ENCODE data around the gene RIT2. TPM values are rescaled to one million over a fixed set of nuclear protein-coding genes. Genes with fewer than 3 reads are reported as not detected.

Gene RIT2
- total RNA-seq, 1 donor from 2014 or later = not detected

DNA sequence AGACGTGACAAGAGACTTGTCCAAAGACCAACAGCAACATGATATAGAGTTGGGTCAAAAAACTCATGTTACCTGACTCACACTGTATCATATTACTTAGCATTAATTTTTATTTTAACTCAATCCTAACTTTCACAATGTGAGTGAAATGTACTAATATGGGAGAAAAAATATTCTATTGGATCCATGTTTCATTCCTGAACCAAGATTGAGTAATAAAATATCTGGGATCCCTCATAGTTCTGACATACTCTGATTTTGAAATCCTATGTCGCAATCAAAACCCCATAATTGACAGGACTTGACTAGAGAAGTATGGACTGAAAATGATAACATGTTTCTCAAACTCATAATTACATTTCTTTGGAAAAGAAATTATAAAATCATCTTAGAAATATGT is 190.4 kb downstream of the RIT2 start:
- DNase-seq = no peak

DNA sequence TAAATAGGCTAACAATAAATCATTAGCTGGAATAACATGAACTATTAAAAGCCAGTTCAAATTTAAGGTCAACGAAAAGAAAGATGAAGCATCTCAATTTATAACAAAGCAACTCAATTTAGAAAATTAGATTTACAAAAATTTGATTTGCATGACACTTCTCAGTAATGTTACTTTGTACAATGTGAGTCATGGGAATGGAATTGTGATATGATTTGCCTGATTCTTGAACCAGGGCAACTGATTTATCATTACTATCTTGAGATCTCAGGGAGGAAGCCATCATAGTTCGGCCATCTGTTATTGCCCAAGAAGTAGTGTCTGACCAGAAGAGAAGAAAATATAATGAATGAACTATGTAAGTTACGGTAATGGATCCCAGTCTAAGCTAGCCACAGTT is 193.1 kb downstream of the RIT2 start:
- DNase-seq = no peak

DNA sequence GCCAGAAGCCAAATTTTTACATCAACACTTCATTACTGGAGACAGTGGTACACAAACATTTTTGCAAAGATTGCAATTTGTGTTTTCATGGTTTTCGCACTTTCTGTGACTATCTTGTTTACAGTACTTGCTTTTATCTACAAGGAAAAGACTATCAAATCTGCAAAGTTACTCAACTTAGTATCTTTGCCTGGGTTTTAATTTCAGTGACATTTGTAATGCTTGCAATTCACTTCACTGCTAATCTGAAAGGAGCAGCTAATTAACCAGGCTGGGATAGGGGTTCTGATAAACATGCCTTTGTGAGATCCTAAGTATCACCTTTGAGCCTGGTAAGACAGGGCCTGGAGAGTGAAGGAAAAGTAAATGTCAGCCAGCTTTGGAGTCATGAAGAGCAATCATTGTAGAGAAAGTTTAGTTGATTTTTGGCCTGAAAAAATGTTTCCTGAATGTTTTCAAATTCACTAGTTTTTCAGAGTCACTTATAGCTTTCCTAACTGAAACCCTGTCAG is 194.2 kb downstream of the RIT2 start:
- DNase-seq = no peak

DNA sequence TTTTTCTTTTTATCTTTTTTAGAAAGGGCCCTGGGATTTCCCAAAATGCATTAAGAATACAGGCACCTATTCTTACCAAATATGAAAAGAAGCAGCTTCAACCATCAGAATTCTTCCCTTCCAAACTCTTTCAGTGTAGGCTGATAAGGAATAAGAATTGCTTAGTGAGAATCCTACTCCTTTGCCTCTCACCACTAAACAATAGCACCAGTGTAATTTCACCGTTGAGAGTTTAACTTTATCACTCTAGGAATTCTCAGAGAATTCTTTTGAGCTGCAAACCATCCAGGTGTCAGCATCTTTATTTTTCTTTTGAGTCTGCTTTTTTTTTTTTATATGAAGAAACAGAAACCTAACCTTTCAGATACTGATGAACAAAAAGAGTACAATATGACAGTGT is 194.9 kb downstream of the RIT2 start:
- DNase-seq = no peak

DNA sequence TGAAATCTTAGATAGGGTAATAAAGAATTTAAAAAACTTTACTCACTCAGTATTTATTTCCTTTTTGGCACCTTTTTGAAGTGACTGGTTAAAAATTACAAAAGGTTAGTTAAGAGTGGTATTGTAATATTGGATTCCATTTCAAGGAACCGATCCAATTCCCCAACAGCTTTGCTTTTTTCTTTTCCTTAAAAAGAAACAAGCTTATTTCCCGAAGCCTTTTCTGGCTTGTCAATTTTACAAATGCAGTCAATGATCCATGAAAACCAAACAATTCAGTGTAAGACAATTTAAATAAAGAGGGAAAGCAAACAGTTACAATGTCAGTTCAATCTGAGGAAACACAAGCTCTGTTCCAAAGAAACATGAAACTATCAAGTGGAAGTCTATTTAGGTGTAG is 200.2 kb downstream of the RIT2 start:
- DNase-seq = no peak

DNA sequence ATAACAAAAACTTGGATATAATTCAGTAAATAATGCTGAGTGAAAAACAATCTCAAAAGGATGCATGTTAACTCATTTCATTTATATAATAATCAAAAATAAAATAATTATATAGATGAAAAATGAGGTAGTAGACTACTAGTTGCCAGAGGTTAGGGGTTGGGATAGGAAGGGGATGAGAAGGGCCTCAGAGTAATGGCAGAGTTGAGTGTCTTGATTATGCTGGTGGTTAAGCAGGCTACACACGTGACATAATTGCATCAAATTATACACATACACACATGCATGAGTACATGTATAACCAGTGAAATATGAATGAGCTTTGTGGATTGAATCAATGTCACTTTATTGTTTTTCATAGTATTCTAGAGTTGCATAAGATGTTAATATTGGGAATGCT is 201.0 kb downstream of the RIT2 start:
- DNase-seq = no peak

DNA sequence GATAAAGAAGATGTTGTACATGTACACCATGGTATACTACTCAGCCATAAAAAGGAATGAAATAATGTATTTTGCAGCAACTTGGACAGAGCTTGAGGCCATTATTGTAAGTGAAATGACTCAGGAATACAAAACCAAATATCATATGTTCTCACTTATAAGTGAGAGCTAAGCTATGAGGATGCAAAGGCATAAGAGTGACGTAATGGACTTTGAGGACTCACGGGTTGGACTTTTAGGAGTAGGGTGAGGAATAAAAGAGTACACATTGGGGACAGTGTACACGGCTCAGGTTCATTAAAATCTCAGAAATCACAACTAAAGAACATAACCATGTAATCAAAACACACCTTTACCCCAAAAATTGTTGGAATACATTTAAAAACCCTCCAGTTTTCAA is 206.4 kb downstream of the RIT2 start:
- no peak for DNase-seq

DNA sequence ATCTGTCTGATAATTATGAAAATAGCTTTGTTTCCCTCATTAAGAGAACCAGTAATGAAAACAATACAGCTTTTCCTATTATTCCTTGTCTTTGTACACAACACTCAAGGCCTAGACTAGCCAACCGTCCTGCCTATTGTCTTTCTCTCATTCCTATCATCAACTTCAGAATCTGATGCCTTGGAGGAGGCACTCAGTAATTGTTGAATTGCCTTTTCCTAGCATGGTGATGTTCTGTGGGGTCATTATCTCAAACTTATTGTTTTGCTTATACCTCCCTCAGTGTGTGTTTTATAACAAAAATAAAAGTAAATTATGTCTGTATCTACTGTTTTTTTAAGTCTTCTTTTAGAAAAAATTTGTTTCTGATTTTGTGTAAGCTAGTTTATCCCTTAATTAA is 208.7 kb downstream of the RIT2 start:
- DNase-seq = no peak

DNA sequence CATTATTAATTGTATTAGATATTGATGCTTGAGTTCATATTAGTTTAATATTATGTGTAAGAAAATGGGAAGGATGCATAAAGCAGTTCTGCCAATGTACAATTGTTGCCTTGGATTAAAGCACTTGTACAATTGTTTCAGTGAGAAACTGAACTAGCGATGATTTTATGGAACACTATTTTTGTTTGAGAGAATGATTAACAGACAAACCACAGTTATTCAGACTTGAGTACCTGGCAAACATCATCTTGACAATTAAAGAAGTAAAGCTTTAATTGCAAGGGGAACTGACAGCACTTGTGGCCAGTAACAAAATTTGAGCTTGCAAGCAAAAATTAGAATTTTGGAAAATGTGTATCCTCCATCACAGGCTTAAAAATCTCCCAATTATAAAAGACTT is 214.3 kb downstream of the RIT2 start:
- DNase-seq = no peak

DNA sequence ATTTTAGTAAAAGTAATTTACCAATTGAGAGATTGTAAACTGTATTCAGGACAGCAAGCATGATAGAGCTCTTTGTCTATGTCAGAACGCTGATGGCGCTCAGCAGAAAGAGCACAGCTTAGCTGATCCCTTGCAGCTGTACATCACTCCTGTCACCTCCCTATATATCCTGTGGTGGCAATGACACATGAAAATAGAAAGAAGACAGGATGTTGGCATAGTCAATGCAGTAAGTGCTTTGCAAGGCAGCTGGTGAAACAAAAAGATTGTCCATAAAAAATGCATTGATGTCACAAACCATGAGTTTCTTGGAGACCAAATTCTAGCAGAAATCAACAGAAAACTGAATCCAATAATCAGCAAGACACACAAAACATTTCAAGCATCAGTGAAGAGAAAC is 221.5 kb downstream of the RIT2 start:
- DNase-seq = no peak

DNA sequence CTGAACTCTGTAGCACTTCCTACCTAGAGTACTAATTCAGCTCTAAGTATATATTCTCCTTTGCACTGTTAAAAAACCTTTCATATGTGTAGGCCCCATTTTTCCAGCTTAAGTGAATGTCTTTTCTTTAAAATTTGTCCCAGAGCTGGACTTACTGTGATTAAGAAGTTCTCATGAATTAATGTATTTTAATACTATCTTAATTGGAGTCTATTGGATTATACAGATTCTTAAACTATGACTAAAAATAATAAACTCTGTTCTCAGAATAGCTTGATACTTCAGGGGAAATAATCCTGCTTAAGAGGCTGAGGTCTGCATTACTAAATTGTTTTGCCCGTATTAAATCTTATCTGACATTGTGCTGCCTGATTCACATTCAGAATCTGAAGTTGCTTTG is 223.3 kb downstream of the RIT2 start:
- DNase-seq = no peak

DNA sequence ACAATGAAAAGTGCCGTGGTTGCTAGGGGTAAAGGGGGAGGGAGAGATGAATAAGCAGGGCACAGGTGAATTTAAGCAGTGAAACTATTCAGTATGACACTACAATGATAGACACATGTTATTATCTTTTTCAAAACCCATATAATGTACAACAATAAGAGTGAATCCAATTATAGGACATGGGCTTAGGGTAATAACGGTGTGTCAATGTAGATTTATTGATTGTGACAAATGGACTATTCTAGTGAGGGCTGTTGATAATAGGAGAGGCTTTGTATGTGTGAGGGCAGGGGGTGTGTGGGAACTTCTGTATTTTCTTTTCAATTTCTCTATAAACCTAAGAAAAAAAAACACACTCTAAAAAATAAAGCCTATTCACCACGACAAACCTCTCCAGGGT is 223.8 kb downstream of the RIT2 start:
- no peak for DNase-seq

DNA sequence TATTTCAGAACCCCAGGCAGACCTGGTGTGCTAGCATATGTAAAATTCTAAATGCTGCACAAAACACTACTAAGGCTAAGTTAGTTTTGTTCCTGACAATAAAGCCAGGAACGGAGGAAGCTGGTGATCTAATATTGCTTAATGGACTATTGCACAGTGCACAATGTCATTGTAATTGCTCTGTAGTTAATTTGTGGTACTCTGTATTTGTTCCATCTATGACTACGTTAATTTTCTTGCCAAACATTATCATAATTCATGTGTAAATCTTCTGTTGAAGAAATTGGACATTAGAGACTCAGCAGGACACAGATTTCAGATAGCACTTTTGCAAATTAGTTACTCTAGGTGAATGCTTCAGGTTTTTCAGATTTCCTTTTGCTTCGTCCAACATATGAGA is 232.3 kb downstream of the RIT2 start:
- DNase-seq = no peak

DNA sequence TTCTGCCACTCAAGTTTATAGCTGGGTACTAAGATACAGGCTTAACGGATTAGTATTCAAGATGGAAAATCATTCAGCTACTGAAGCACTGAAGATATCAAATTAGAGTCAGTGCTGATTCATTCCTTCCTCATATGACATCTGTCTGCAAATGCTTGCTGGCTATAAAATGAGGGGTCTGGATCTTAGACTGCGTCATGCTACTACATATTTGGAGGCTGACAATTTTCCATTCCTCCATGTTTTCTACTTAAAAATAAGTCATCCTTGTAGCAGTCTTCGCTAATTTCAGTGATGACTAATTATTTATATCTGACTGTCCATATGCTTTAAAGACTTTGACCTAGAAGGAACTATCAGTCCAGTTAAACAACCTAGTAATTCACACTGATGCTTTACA is 233.4 kb downstream of the RIT2 start:
- DNase-seq = no peak

DNA sequence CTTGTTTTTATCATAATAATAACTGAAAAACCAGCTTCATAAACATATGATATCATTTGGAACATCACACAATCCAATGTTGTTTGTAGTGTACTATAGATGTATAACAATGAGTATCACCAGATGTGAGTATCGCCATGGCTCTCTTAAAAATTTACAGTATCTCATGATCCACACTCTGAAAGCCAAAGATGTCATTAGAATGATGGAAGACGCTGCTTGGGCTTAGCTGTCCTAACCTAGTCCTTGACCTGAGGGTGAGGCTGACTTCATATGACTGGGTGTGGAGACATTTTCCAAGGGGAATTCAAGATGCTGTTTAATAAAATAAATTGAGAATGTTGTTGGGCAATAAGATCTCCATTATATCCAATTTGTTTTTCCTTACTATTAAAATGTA is 242.6 kb downstream of the RIT2 start:
- DNase-seq = no peak

DNA sequence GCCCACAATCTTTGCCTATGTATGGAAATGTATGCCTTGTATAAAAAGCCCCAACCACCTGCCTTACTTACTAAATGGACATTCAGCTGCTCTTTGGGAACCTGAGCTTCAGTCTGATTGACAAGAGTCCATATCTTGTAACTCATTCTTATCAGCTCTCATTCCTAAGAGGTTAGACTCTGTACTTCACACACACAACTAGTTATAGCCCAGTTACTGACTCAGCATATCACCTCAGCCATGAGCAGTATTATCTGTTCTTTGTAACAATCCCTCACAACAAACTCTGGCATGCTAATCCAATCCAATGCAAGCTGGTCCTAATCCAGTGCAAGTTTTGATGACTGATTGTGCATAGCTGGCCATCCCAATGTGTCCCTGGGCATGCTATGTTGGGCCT is 250.6 kb downstream of the RIT2 start:
- no peak for DNase-seq

DNA sequence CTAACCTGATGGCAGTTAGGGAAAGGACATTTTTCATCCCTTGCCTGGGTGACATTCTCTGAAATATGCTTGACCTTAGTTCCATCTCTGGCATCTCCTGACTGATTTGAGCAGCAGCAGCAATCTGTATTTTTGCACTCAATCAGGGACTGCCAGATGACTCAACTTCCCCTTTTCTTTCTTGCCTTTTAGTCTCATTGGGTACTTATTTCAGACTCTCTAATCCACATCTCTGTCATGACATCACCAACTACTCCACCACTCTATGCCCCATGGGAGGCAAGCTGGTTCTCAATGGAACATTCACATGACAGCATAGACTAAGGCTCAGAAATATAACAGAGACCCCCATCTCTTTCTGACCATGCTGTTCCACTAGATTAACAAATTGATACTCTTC is 254.2 kb downstream of the RIT2 start:
- no peak for DNase-seq

DNA sequence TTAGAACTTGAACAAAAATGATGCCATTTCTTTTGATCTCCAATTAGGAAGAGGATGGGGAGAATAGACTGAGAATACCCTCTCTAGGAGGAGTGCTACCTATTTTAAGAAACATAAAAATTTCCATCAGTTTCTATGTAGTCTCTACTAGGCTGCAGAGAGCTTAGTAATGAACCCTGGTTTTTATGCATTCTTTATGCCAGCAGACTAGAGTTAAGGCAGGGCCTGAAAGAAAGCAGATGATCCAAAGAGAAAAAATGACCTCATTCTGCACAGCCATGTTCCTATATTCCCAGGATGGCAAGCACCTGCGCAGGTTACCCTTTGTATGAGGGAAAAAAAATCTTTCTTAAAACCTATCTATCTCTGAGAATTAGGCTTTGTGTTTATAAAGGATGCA is 254.9 kb downstream of the RIT2 start:
- no peak for DNase-seq

DNA sequence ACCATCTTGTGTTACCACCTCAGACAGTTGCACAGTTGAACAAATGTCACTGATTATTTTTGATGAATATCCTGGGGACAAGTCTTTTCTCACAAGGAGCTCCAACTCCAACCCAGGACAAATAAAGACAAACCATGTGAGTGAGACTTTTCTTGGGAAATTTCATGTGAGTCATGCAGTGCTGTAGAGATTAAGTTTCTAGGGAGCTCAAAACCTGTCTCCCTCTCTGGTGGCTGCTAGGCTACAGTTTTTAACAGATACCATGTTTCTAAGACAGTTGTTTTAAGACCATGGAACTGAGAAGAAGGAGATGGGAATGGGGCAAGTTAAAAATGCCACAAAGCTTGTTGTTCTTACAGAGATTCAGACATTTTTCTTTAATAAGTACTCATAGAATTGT is 255.5 kb downstream of the RIT2 start:
- no peak for DNase-seq

DNA sequence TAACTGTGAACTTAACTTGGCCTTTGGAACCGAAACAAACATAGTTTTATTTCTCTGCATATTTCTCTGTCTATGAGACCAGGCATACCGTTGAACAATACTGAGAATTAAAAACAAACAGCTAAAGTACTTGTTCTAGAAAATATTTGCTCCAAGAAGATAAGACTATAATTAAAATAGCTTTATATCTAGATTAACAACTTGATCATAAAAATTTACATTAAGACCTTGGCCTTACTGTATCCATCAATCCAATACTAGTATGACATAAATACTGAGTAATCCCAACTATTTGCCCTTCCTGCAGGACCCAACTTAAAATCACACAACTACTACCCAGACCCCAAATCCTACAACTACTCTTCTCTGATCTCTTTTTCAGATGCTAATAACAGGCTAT is 260.9 kb downstream of the RIT2 start:
- DNase-seq = no peak

DNA sequence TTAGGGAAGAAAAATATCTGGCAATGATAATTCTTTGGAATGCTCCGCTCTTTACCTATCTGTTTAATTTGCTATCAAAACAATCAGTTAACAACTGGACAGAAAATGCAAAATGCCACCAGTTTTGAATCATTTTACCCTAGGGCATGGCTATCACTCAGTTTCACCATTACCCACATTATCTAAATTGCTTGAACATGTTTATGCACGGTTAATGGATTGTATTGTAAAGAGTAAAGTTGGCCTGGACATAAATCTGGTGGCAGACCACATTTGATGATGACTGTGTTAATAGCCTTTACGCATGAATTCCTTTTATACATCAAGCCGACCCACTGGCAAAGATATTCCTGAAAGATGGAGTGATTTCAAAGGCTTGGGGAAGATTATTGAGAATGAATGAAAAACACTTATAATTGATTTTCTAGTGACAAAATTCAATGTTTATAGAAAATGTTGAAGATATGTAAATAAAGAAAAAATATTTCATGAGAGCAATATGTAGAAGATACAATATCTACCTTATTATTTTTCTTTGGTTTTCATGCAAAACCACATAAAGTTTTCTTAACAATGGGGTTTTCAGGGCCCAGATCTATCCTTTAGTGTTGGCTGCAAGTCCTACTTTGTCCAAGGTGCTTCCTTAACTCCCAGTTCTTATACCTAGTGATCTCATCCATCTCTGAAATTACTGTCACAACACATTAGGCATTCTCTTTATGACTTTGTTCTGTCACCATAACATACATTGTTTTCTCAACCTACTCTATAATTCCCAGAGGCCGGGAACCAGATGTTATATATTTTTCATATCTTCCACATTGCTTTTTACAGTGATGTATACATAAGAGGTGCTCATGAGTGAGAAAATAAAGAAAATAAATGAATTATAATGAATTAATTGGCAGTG is 265.1 kb downstream of the RIT2 start:
- no peak for DNase-seq

DNA sequence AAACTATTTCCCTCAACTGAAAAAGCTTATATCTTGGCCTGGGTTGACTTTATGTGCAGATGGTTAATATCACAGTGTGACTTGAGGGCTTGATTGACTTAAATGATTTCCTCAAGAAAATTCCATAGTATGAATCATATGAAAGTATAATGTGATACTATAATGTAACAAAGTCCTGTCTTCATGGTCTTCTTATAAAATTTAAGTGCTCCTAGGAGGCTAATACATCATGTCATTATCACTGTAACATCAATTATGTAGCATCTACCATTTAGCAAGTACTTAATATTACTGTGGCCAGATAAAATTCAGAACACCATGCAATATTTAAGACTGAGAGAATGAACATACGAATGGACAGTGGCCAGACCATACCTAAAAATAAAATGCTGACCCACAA is 276.1 kb downstream of the RIT2 start:
- DNase-seq = no peak

DNA sequence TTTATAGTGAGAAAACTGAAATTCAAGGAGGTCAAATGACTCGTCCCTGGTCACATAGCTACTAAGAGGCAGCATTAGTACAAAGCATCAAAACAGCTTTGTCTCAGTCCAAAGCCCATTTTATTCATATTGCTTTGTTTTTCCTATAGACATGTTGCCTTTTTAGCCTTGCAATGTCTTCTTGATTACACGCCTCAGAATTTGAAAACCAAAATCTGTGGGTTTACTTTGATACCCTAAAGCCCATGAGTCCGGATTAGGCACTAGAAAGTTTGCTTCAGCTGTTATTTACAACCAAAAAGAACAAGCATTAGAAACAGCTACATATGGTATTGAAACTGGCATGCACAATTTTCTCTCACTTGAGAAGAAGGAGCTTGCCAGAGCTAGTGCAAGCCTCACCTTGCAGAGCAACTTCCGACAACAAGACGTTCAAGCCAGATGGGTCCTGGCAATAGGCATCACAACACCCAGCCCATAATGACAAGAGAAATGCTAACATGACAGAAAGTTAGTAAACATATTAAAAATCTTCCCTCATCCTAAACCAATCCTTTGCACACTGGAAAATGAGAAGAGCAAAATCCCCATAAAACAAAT is 276.8 kb downstream of the RIT2 start:
- DNase-seq = no peak

DNA sequence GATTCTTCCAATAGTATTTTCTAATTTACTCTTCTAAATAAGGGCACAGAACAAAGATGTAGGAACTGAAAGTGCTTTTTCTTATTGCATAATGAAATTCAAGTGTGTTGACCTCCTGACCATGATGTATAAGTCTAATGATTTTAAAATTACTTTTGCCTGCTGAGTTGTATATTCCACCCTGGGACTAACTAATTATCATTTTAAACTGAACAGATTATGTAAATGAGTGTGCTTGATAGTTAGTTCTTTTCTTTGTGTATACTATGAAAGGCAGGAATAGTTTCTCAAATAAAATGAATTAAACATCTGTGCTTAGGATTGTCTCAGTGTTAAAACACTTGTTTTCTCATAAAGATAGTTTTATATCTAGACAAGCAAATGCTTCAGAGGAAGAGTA is 284.5 kb downstream of the RIT2 start:
- no peak for DNase-seq
